Osteoblast (primary cell): ENCODE results near the gene GPER1. TPM values are rescaled to one million over a fixed set of nuclear protein-coding genes. Genes with fewer than 3 reads are reported as not detected.

Experiments used
- DNase-seq: peaks from one replicate; pipeline ENCODE4 v3.0.0; 2011; ENCODE audit warnings: low spot score, mixed read lengths; ENCODE audit not compliant: insufficient read length; ENCODE audit errors: missing footprints
- H2AFZ ChIP-seq: 2 replicates; pipeline ENCODE4 v1.6.0; 2011; ENCODE audit warnings: mild to moderate bottlenecking, low read length
- H3K27ac ChIP-seq: 2 replicates; pipeline ENCODE4 v1.5.1; 2011; ENCODE audit warnings: mild to moderate bottlenecking, low read depth, low read length, moderate library complexity
- H3K27me3 ChIP-seq: 2 replicates; pipeline ENCODE4 v1.6.0; 2012; ENCODE audit warnings: mild to moderate bottlenecking, control low read depth, inconsistent platforms, low read length, moderate library complexity; ENCODE audit not compliant: insufficient read depth
- H3K36me3 ChIP-seq: 2 replicates; pipeline ENCODE4 v1.5.1; 2011; ENCODE audit warnings: mild to moderate bottlenecking, low read length, control low read depth, moderate library complexity; ENCODE audit not compliant: insufficient read depth
- H3K4me1 ChIP-seq: 2 replicates; pipeline ENCODE4 v1.5.1; 2011; ENCODE audit warnings: mild to moderate bottlenecking, low read length, control low read depth, moderate library complexity; ENCODE audit not compliant: insufficient read depth
- H3K4me2 ChIP-seq: 2 replicates; pipeline ENCODE4 v1.6.0; 2011; ENCODE audit warnings: mild to moderate bottlenecking, low read length; ENCODE audit not compliant: insufficient read depth
- H3K4me3 ChIP-seq: fragments of 200-600 bp; sonication (generic); 3 replicates; pipeline ENCODE4 v1.5.1; 2012; ENCODE audit warnings: mild to moderate bottlenecking, low read length, inconsistent platforms; ENCODE audit not compliant: insufficient read depth
- H3K79me2 ChIP-seq: 2 replicates; pipeline ENCODE4 v1.6.0; 2012; ENCODE audit warnings: mild to moderate bottlenecking, low read length, control low read depth, inconsistent platforms; ENCODE audit not compliant: insufficient read depth
- H3K9me3 ChIP-seq: 2 replicates; pipeline ENCODE4 v1.5.1; 2011; ENCODE audit warnings: low read depth, low read length, control low read depth
- H4K20me1 ChIP-seq: 2 replicates; pipeline ENCODE4 v1.6.0; 2012; ENCODE audit warnings: mild to moderate bottlenecking, low read length, control low read depth; ENCODE audit not compliant: insufficient read depth
- total RNA-seq: library from RNA; depleted of rRNA; stranded (reverse); fragments of >200 nt; gene quantifications from 2 replicates; pipeline ENCODE4 v1.2.3, GENCODE V29; 2012
- TF ChIP-seq, protein P1 (sequence below): IDR thresholded peaks from 2 replicates; pipeline ENCODE4 v1.5.1; 2011; ENCODE audit warnings: mild to moderate bottlenecking, low read depth, low read length, moderate library complexity; ENCODE audit errors: extremely low read depth

GPER1 gene
- total RNA-seq, 1 donor, result 10.5 TPM

DNA sequence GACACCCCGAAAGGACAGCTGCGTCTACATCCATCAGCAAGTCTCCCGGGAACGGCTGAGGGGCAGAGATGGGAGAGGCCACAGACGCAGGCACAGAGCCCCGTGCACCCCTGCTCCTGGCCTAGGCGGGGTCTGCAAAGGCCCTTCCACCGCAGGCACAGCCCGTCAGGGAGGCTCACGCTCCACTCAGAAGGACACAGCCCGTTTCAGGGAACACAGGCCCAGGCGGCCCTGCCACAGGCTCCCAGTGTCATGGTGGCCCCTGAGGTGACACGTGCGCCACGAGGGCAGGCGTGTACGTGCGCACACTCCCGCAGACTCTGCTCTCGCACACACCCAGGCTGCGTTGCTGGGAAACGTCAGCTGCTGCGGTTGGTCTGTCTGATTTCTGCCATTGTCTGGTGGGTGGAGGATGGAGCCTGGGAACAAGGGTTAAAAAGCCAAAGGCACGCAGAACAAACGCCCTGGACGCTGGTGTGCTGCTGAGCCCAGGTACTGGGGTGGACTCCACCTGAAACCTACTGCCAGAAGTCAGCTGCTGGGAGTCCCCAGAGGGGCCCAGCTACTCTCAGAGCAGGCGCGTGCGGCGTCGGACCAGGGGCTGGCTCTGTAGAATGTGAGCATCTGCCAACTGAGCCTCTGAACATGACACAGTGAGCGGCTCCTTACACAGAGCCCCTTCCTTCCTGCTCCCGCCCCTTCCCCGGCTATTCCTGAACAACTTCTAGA lies 13.1 kb downstream of the GPER1 start:
- H3K4me2 ChIP-seq, result no peak overlapping the region
- no peak overlapping the region for H2AFZ ChIP-seq
- TF ChIP-seq, protein P1, sequence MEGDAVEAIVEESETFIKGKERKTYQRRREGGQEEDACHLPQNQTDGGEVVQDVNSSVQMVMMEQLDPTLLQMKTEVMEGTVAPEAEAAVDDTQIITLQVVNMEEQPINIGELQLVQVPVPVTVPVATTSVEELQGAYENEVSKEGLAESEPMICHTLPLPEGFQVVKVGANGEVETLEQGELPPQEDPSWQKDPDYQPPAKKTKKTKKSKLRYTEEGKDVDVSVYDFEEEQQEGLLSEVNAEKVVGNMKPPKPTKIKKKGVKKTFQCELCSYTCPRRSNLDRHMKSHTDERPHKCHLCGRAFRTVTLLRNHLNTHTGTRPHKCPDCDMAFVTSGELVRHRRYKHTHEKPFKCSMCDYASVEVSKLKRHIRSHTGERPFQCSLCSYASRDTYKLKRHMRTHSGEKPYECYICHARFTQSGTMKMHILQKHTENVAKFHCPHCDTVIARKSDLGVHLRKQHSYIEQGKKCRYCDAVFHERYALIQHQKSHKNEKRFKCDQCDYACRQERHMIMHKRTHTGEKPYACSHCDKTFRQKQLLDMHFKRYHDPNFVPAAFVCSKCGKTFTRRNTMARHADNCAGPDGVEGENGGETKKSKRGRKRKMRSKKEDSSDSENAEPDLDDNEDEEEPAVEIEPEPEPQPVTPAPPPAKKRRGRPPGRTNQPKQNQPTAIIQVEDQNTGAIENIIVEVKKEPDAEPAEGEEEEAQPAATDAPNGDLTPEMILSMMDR, result no peak
- peaks cover 48% of the 10 kb centered on the region for H4K20me1 ChIP-seq
- peaks cover 11% of the 10 kb centered on the region for H3K4me1 ChIP-seq
- peaks cover 3% of the 10 kb centered on the region for H3K36me3 ChIP-seq
- H3K4me3 ChIP-seq, result no peak overlapping the region
- H3K9me3 ChIP-seq, result no peaks in the 10 kb centered on the region
- no peak overlapping the region for H3K27ac ChIP-seq
- H3K27me3 ChIP-seq, result no peaks in the 10 kb centered on the region
- DNase-seq, result no peak
- peaks cover 2% of the 10 kb centered on the region for H3K79me2 ChIP-seq

DNA sequence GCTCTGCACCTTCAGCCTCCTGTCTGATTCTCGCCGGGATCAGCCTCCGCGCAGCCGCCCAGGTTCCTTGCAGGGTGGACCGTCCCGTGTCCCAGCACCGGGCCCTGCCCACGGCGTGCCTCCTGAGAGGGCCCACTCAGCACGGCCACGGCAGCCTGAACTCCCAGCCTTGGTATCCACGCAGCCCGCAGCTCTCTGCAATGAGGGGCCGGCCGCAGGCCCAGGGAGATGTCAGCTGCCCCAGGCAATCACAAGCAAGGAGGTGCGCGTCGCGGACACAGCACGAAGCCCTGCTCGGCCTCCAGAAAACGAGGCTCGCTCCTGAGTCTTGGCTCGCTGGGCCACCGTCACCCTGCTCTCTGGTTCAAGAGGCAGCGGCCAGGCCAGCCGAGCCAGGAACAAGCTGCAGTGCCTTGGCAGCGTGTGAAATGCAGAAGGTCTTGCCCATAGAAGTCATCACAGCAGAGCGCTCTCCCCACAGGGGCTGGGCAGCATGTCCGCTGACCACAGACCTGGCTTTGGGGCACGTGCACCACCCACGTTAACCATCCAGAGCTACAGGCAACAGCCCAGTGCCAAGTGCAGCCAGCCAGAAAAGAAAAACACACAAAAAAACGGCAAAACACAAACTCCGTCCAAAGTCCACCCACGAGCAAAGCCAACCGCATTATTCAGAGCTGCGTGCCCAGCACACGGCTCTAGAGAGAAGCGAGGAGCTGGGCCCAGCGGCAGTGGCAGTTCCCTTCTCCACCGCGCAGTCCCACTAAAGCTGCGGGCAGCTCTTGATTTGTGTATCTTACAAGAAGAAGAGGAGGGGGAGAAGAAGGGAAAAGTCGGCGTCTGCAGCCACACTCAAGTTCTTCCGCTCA lies 13.9 kb downstream of the GPER1 start:
- Histone ChIP-seq H3K27me3 (no peaks in the 10 kb centered on the region), H3K36me3 (peaks cover 3% of the 10 kb centered on the region), H4K20me1 (peaks cover 42% of the 10 kb centered on the region), H3K27ac (no peak overlapping the region), H3K9me3 (no peaks in the 10 kb centered on the region), H2AFZ (peak overlapping the region; percentile 15), H3K4me2 (peak overlapping the region; percentile 28), H3K4me3 (no peak overlapping the region), H3K79me2 (no peaks in the 10 kb centered on the region), H3K4me1 (peaks cover 11% of the 10 kb centered on the region)
- peak; percentile 93 for DNase-seq
- TF ChIP-seq, protein P1, result no peak

DNA sequence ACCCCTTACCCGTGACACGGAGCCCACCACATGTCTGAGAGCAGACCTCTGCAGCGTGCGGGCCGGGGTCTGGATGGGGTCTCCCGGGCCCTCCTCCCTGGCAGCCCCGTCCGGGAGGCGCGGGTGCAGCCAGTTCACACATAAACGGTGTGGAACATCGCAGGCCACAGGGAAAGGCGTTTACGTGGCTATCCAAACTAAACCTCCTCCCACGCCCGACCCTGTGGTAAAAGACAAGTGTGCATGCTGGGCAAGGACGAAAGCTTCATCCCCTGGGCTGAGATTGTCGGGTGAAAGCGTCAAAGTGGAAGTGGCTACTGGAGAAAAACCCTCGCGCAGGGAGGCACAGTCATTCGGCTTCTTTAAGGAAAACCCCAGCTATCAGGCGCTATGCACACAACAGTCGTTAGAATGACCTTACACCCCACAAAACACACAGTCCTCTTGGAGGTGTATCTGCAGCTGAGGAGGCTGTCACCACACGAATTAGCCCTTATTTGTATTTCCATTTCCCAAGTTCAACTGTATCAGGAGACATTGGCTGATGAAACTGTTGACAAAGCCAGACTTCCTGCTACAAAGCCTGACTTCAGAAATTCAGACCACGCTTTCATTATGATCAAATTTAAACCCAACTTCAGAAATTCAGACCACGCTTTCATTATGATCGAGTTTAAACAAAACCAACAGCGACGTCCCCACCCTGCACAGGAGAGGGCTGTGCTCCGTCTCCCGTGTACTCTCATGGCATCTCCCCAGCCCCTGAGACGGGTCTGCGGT lies 15.3 kb downstream of the GPER1 start:
- H3K27ac ChIP-seq, result no peak overlapping the region
- H4K20me1 ChIP-seq, result peaks cover 41% of the 10 kb centered on the region
- no peaks in the 10 kb centered on the region for H3K27me3 ChIP-seq
- DNase-seq, result no peak
- H2AFZ ChIP-seq, result no peak overlapping the region
- H3K9me3 ChIP-seq, result no peaks in the 10 kb centered on the region
- peaks cover 11% of the 10 kb centered on the region for H3K4me1 ChIP-seq
- H3K4me2 ChIP-seq, result no peak overlapping the region
- TF ChIP-seq, protein P1, result no peak
- H3K4me3 ChIP-seq, result no peak overlapping the region
- peaks cover 2% of the 10 kb centered on the region for H3K36me3 ChIP-seq
- no peaks in the 10 kb centered on the region for H3K79me2 ChIP-seq
